Mesenteric fat pad (tissue), 1 donor: ENCODE measurements around the gene ROBO2. TPM values are rescaled to one million over a fixed set of nuclear protein-coding genes. Genes with fewer than 3 reads are reported as not detected.

Experiments used
- DNase-seq: peaks from one replicate; pipeline ENCODE4 v3.0.0-alpha.2; 2020; ENCODE audit warnings: low spot score
- total RNA-seq: library from RNA; stranded (reverse); fragmentation: NEBNext Ultra II Directional; extraction: Animal tissue kit (Norgen Biotek cat#: 25700); gene quantifications from one replicate; pipeline ENCODE4 v1.2.1, GENCODE V29; 2021
- donor health status: DM: yes; HTN: yes; CAD: no.

The ROBO2 gene
- total RNA-seq, 1 donor from 2014 or later, result 1.8 TPM

DNA sequence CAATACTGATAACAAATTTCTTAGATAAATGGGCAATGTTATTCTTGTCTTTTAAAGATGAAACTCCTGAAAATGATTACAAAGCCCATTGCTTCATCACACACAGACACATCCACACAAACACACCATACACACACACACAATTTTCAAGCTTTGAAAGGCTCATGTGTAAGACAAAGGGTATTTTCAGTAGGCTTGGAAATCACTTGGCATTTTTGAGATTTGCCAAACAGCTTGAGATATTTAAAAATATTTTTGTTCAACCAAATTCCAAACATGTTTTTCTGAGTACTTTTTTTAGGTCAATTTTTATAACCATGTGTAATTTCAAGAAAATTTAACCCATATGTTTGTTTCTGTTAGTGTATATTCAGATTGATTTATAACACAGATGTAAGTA, 283.7 kb downstream of the ROBO2 start:
- no peak for DNase-seq

DNA sequence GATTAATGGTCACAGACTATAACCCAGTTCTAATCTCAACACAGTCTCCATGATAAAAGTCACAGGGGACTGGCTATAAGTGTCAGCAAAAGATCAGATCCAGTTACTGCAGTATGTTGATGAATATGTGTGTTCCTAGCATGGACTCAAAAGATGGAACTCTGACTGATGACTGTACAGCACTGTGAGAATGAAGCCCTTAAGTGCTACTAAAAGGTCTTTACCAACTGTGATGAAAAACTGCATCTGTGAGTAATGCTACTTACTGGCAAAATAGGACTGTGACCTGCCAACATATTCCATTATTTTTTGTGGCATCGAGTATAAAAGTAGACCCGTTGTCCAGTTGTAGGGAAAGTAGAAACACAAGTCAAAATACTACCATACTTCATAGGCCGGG, 284.2 kb downstream of the ROBO2 start:
- DNase-seq, result no peak

DNA sequence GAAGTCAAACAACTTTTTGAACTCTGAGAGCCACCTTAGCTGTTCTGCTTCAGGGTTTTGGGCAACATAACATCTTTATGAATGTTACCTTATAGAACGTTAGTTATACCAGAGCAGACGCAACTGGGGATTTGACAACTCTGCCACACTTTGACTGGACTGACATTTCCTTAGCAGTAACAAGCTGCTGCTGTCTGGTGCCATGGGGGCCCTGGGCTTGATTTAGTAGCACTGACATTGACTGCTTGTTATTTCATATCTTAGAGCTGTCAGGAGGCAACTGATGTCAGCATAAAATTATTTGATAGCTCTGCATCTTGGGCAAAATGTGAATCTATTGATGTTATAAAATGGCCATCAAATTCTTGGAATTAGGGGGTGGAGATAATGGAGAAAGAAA, 285.4 kb downstream of the ROBO2 start:
- DNase-seq, result no peak

DNA sequence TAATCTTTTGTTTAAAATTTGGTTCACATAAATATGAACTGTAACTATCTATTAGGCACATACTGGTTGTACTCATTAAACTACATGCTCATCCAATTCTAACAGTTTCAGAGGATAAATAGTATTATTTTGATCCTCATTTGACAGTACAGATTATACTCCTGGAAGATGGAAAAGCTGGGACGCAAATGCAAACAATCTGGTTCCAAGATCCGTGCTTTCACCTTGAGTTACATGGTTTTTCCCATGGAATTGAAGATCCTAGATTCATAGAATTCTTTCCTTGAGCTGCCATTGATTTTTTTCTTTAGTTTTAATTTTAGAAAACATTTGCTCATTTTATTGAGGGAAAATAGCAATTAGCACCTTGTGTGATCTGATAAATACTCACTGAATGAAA, 285.8 kb downstream of the ROBO2 start:
- no peak for DNase-seq

DNA sequence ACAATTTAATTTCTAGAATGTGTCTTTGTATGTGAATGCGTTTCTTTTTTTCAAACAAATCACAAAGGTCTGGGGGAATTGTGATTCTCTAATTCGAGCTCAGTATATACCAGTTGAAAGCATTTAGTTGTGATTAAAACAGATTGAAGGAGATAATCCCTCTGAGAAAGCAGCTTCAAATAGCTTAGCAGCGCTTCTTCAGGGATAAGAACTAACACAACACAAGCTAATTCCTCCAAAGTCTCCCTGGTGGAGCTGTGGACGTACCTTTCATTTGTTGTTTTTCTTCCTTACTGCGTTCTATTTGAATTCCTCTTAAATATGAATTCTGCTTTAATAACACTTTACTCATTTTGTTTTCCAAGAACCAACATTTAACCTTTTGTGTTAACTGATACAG, 286.7 kb downstream of the ROBO2 start:
- no peak for DNase-seq

GRCh38 chr3:77328690-77329089, 288.8 kb downstream of the ROBO2 start:
- no peak for DNase-seq

- DNase-seq, result no peak
Observed at GRCh38 chr3:77329116-77329515, 289.2 kb downstream of the ROBO2 start.

GRCh38 chr3:77338195-77338594, 298.3 kb downstream of the ROBO2 start:
- DNase-seq, result no peak

- DNase-seq, result no peak
Observed at GRCh38 chr3:77342027-77342426, 302.1 kb downstream of the ROBO2 start.

DNA sequence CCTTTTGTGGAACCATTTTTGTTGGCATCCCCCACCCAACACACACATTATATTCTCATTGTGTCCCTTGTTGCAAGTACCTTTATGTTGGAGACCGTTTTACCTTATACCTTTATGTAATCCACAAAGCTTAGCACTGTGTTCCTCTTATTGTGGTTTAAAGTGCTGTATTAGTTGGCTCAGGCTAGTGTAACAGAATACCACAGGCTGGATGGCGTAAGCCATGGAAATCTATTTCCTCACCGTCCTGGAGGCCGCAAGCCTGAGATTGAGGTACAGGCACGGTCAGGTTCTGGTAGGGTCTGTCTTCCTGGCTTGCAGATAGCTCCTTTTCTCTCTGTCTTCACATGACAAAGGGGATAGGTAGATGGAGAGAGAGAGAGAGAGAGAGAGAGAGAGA, 302.8 kb downstream of the ROBO2 start:
- DNase-seq, result no peak

- DNase-seq, result no peak
Observed at GRCh38 chr3:77345009-77345408, 305.1 kb downstream of the ROBO2 start.

GRCh38 chr3:77348244-77348855, 308.5 kb downstream of the ROBO2 start:
- DNase-seq, result no peak

- no peak for DNase-seq
Observed at GRCh38 chr3:77354958-77355357, 315.1 kb downstream of the ROBO2 start.

- DNase-seq, result no peak
Observed at GRCh38 chr3:77362936-77363335, 323.0 kb downstream of the ROBO2 start.

DNA sequence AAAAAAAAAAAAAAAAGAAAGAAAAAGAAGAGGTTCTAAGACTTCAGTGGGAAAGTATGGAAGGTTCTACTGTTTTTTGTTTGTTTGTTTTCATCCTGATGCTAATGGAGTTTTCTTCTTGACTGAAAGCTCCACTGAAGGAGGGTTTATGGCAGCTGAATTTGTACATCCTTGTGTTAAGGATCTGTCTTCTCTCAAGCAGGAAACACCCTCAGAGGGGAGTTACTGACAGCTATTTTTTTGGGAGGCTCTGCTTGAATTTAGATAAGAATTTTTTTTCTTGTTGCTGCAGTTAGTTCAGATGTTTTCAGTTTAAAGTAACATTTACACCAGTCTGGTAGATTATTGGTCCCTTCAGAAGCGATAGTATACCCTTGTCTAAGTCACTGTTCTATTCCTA, 325.3 kb downstream of the ROBO2 start:
- DNase-seq, result no peak

DNA sequence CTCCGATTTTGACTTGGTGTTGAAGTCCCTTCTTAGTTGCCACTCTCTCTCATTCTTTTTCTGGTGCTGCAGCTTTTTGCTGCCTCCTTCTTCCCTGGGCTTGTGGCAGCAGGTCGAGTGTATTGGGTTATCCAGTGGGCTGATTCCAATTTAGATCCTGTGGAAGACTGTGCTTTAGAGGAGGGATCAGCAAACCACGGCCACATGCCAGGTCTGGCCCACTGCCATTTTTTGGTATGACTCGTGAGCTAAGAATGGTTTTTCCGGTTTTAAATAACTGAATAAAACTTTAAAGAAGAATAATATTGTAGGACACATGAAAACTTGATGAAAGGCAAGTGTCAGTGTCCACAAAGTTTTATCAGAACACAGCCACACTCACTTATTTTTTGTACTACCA, 330.5 kb downstream of the ROBO2 start:
- DNase-seq, result no peak

GRCh38 chr3:77372018-77372417, 332.1 kb downstream of the ROBO2 start:
- no peak for DNase-seq

DNA sequence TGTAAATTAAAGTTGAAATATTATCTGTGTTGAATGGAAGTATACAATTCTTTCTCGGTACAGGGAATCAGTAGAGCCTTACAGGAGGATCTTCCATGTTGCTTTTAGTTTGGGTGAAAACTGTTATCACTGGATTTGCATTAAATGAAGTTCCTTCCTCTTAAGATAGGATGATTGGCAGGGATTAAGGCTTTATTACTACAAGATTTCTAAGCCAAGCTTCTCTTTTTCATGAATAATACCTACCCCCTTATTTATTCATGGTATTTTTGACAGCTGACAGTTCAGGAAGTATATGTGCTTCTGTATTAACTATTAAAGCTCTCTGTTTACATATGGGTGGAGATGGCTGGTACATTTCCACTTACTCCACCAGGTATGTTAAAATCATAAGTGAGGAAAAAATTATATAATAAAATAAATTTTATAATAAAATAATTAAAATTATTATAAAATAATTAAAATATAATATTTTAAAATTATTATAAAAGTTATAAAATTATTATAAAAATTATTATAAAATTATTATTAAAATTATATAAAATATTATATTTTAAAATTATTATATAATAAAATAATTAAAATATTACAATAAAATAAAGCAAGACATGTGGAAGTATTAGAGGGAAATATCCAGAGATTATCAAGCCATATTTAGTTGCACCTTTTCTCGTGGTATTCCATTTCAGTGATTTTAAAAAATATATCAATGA, 332.9 kb downstream of the ROBO2 start:
- no peak for DNase-seq

GRCh38 chr3:77373619-77374018, 333.7 kb downstream of the ROBO2 start:
- DNase-seq, result no peak

- DNase-seq, result no peak
Observed at GRCh38 chr3:77376511-77376910, 336.6 kb downstream of the ROBO2 start.

DNA sequence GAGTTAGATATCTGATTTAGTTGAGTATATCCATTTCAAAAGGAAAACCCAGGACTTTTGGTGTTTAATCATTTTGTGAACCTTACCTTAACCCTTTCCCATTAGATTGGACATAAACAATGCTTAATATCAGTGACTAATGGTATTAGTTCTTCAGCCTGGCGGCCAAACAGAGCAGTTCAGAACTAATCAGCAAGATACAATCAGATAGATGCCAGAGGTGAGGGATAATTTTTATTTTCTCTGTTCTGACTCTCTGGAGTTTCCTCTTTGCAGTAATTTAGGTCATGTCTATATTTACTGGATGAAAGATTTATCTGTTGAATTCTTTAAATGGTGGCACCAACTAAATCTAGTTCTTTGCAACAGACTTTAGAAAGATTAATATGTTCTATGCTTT, 337.8 kb downstream of the ROBO2 start:
- DNase-seq, result no peak

DNA sequence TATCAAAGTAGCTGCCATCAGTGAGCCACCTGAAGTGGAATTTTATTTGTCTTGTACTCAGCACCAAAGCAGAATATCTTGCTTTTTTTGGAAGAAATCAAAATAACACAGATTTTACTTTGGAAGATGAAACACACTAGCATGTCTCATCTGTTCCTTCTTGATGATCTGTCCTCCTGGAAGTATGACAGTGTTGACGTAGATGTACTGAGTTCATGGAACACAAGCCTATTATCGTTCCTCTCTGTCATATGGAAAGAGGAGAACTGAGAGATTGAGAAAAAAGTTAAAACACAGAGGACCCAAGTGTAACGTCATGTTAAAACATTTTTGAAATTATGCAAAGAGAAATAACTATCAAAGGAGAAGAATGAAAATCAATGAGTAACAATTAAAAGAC, 340.2 kb downstream of the ROBO2 start:
- DNase-seq, result no peak

DNA sequence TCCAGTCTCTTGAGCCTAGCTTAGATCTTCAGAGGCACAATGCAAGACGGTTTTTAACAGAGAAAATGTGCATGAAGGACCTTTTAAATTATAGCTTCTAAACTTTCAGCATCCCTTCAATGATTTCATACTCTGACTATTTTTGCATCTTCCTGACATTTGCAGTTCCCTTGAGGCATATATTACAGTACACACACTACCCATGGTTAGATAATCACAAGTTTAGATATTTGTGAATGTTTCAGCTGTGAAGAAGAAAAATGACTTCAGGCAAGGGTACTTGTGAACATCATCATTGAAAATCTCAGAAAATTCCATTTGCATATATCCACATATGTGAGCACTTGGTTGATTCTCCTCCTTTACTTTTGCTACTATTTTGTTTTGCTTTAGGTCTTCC, 341.5 kb downstream of the ROBO2 start:
- DNase-seq, result no peak
